Panc1 (cell line): ENCODE results near the gene MRE11. TPM values are rescaled to one million over a fixed set of nuclear protein-coding genes. Genes with fewer than 3 reads are reported as not detected.

Source experiments
- ATAC-seq: fragments of 200-7000 bp; cut with Tn5 transposase; 2 replicates; pipeline ENCODE4 v1.9.1; 2020; ENCODE audit warnings: mild to moderate bottlenecking, moderate library complexity
- BruUV-seq: library from RNA; stranded (reverse); fragments of 400-500 nt; replicated peaks from 2 replicates; lab custom pipeline; 2021; lab: Mats Ljungman, UMichigan
- CTCF ChIA-PET: fragments of 300-600 bp; sonication (Branson Sonifier 250); formaldehyde crosslinking; loops from one replicate; lab custom pipeline; 2022; ENCODE audit warnings: antibody characterized with exemption; lab: Charles Lee
- POLR2A ChIA-PET: fragments of 300-600 bp; sonication (Branson Sonifier 250); formaldehyde crosslinking; loops from one replicate; lab custom pipeline; 2022; ENCODE audit warnings: antibody characterized with exemption; lab: Charles Lee
- DNase-seq: peaks from one replicate; pipeline ENCODE4 v3.0.0-alpha.2; 2010; ENCODE audit warnings: low read depth, low spot score
- H3K27ac ChIP-seq: 2 replicates; pipeline ENCODE4 v1.5.1; 2011; ENCODE audit warnings: mild to moderate bottlenecking, low read length, inconsistent platforms
- H3K27me3 ChIP-seq: fragments of 200-500 bp; sonication (Bioruptor generic); 2 replicates; pipeline ENCODE4 v1.6.0; 2014; ENCODE audit warnings: low read length, inconsistent platforms; ENCODE audit not compliant: control insufficient read depth, insufficient read depth
- H3K36me3 ChIP-seq: fragments of 200-500 bp; sonication (Bioruptor generic); 2 replicates; pipeline ENCODE4 v1.5.1; 2014; ENCODE audit warnings: inconsistent platforms, mild to moderate bottlenecking, low read length, moderate library complexity; ENCODE audit not compliant: control insufficient read depth, insufficient read depth
- H3K4me1 ChIP-seq: 2 replicates; pipeline ENCODE4 v1.5.1; 2011; ENCODE audit warnings: inconsistent platforms, mild to moderate bottlenecking, low read length, moderate library complexity; ENCODE audit not compliant: control insufficient read depth, insufficient read depth
- H3K4me3 ChIP-seq, 2 experiments: 2 replicates each; pipeline ENCODE4 v1.5.1; 2011 to 2012; ENCODE audit warnings: low read depth in 2 of 2, low read length in 2 of 2, mild to moderate bottlenecking in 2 of 2, inconsistent platforms in 1 of 2, moderate library complexity in 1 of 2
- H3K9me3 ChIP-seq: fragments of 200-500 bp; sonication (Bioruptor generic); 2 replicates; pipeline ENCODE4 v1.5.1; 2014; ENCODE audit warnings: low read depth, mild to moderate bottlenecking, inconsistent platforms, low read length, moderate library complexity; ENCODE audit not compliant: control insufficient read depth, insufficient read depth
- POLR2AphosphoS5 ChIP-seq: IDR thresholded peaks from 2 replicates; pipeline ENCODE4 v1.6.1; 2012; ENCODE audit warnings: mild to moderate bottlenecking, low read depth, low read length, moderate library complexity
- SIN3A ChIP-seq: IDR thresholded peaks from 2 replicates; pipeline ENCODE4 v1.6.1; 2012; ENCODE audit warnings: low read depth, mild to moderate bottlenecking, low read length, moderate library complexity, borderline replicate concordance; ENCODE audit not compliant: insufficient read depth
- TCF7L2 ChIP-seq: IDR thresholded peaks from 2 replicates; pipeline ENCODE4 v1.6.1; 2011; ENCODE audit warnings: mild to moderate bottlenecking, low read depth, low read length, inconsistent platforms
- in situ Hi-C: cut with HindIII; loops from 2 replicates; pipeline ENCODE4 v1.10.0; 2016; ENCODE audit warnings: low sequenced_read_pairs, low pct_unique_long_range_greater_than_20kb
- intact Hi-C: fragments of 100-400 bp; cut with micrococcal nuclease; formaldehyde crosslinking; loops from one replicate; pipeline ENCODE4 v1.10.0; 2022; ENCODE audit not compliant: unreplicated experiment
- total RNA-seq: library from RNA; stranded (reverse); gene quantifications from one replicate; pipeline ENCODE4 v1.2.1, GENCODE V29; 2021; ENCODE audit not compliant: unreplicated experiment
- TF ChIP-seq, protein P1 (sequence below), 2 experiments: IDR thresholded peaks; 2 replicates each; pipeline ENCODE4 v1.6.1; 2011 to 2012; ENCODE audit warnings: low read depth in 2 of 2, control low read depth in 1 of 2, low read length in 1 of 2, mild to moderate bottlenecking in 1 of 2, moderate library complexity in 1 of 2; ENCODE audit not compliant: insufficient read depth in 1 of 2
- TF ChIP-seq, protein P2 (sequence below): fragments of 450-650 bp; IDR thresholded peaks from 2 replicates; pipeline ENCODE4 v1.5.1; 2017; ENCODE audit warnings: mild to moderate bottlenecking

MRE11 gene
- total RNA-seq, 1 experiment from 2014 or later, result 35.0 TPM

GRCh38 chr11:94532211-94532610 lies 38.6 kb upstream of the MRE11 start:
- ATAC-seq (no peak), DNase-seq (no peak)
- no peaks in the 10 kb centered on the region for H3K4me1 ChIP-seq
- no peak overlapping the region for H3K27ac ChIP-seq
- H3K4me3 ChIP-seq, result no peak overlapping the region
- TF ChIP-seq TCF7L2 (no peak), POLR2AphosphoS5 (no peak), SIN3A (no peak)
- TF ChIP-seq, protein P1, sequence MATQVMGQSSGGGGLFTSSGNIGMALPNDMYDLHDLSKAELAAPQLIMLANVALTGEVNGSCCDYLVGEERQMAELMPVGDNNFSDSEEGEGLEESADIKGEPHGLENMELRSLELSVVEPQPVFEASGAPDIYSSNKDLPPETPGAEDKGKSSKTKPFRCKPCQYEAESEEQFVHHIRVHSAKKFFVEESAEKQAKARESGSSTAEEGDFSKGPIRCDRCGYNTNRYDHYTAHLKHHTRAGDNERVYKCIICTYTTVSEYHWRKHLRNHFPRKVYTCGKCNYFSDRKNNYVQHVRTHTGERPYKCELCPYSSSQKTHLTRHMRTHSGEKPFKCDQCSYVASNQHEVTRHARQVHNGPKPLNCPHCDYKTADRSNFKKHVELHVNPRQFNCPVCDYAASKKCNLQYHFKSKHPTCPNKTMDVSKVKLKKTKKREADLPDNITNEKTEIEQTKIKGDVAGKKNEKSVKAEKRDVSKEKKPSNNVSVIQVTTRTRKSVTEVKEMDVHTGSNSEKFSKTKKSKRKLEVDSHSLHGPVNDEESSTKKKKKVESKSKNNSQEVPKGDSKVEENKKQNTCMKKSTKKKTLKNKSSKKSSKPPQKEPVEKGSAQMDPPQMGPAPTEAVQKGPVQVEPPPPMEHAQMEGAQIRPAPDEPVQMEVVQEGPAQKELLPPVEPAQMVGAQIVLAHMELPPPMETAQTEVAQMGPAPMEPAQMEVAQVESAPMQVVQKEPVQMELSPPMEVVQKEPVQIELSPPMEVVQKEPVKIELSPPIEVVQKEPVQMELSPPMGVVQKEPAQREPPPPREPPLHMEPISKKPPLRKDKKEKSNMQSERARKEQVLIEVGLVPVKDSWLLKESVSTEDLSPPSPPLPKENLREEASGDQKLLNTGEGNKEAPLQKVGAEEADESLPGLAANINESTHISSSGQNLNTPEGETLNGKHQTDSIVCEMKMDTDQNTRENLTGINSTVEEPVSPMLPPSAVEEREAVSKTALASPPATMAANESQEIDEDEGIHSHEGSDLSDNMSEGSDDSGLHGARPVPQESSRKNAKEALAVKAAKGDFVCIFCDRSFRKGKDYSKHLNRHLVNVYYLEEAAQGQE (IDR thresholded peaks at IDR 0.05; ENCODE audit: insufficient read depth in 1 of 2, low read depth in 2 of 2, low read length in 1 of 2), result no peak
- TF ChIP-seq, protein P2, sequence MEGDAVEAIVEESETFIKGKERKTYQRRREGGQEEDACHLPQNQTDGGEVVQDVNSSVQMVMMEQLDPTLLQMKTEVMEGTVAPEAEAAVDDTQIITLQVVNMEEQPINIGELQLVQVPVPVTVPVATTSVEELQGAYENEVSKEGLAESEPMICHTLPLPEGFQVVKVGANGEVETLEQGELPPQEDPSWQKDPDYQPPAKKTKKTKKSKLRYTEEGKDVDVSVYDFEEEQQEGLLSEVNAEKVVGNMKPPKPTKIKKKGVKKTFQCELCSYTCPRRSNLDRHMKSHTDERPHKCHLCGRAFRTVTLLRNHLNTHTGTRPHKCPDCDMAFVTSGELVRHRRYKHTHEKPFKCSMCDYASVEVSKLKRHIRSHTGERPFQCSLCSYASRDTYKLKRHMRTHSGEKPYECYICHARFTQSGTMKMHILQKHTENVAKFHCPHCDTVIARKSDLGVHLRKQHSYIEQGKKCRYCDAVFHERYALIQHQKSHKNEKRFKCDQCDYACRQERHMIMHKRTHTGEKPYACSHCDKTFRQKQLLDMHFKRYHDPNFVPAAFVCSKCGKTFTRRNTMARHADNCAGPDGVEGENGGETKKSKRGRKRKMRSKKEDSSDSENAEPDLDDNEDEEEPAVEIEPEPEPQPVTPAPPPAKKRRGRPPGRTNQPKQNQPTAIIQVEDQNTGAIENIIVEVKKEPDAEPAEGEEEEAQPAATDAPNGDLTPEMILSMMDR, result no peak
- no peaks in the 10 kb centered on the region for H3K36me3 ChIP-seq
- no TSS peak for BruUV-seq
- H3K27me3 ChIP-seq, result no peaks in the 10 kb centered on the region; the same call in 1 of the 2 replicates
- no peaks in the 10 kb centered on the region for H3K9me3 ChIP-seq
- ChIA-PET POLR2A (interaction anchor here (0.7 kb wide), 1 partner anchor 56 kb away, joined by 3 read pairs; no protein-coding TSS in a partner anchor), CTCF (interaction anchor here (0.6 kb wide), 1 partner anchor 152 kb away, joined by 3 read pairs; no protein-coding TSS in a partner anchor)
- in situ Hi-C loops, result no loop called here
- intact Hi-C loops, result no loop called here

DNA sequence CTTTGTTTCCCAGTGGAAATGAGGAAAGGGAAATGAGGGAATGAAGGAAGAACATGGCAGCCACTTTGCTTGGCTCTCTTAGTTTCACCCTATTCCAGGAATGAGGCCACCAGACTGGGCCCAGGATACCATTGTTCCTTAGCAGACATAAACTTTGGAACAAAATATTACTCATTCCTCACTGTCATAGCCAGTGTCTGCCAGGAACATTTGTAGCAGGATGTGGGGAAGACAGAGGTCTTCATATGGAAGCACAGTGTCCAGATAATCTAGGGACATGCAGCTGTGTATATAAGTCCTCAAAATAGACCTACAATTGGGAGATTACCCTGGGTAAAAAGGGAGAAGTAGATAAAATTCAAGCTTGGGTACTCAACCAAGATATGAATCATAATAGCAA lies 34.9 kb upstream of the MRE11 start:
- in situ Hi-C loops, result no loop called here
- no peak for DNase-seq
- ATAC-seq, result no peak
- Histone ChIP-seq H3K4me1 (no peaks in the 10 kb centered on the region), H3K4me3 (no peak overlapping the region), H3K9me3 (no peaks in the 10 kb centered on the region), H3K27me3 (peaks cover 5% of the 10 kb centered on the region; the same call in 1 of the 2 replicates), H3K27ac (no peak overlapping the region), H3K36me3 (no peaks in the 10 kb centered on the region)
- ChIA-PET CTCF (no interaction called here), POLR2A (no interaction called here)
- intact Hi-C loops, result no loop called here
- TF ChIP-seq, protein P2, result no peak
- TF ChIP-seq TCF7L2 (no peak), POLR2AphosphoS5 (no peak), SIN3A (no peak)
- TF ChIP-seq, protein P1 (IDR thresholded peaks at IDR 0.05; ENCODE audit: insufficient read depth in 1 of 2, low read depth in 2 of 2, low read length in 1 of 2), result no peak
- no TSS peak for BruUV-seq
